KMS-11 (cell line): Measurements from ENCODE around the gene EML6.

Source experiments
- H2AFZ ChIP-seq: fragments of 200-600 bp; sonication (generic); 2 replicates; pipeline ENCODE4 v1.6.1; 2016; ENCODE audit warnings: antibody characterized with exemption, mixed run types, low read depth
- H3K27ac ChIP-seq: fragments of 200-600 bp; sonication (generic); 2 replicates; pipeline ENCODE4 v1.6.1; 2016; ENCODE audit warnings: mild to moderate bottlenecking, mixed run types
- H3K27me3 ChIP-seq: fragments of 200-600 bp; sonication (generic); 2 replicates; pipeline ENCODE4 v1.6.1; 2017; ENCODE audit warnings: mild to moderate bottlenecking, low read depth, mixed run types, moderate library complexity; ENCODE audit not compliant: insufficient read depth
- H3K36me3 ChIP-seq: fragments of 200-600 bp; sonication (generic); 2 replicates; pipeline ENCODE4 v1.6.1; 2017; ENCODE audit warnings: mild to moderate bottlenecking, mixed run types; ENCODE audit not compliant: insufficient read depth
- H3K4me1 ChIP-seq: fragments of 200-600 bp; sonication (generic); 2 replicates; pipeline ENCODE4 v1.6.1; 2016; ENCODE audit warnings: mild to moderate bottlenecking, low read depth, mixed run types; ENCODE audit not compliant: poor library complexity, severe bottlenecking
- H3K4me2 ChIP-seq: fragments of 200-600 bp; sonication (generic); 2 replicates; pipeline ENCODE4 v1.7.0; 2016; ENCODE audit warnings: mild to moderate bottlenecking, mixed run types
- H3K4me3 ChIP-seq: fragments of 200-600 bp; sonication (generic); IDR thresholded peaks from 2 replicates; pipeline ENCODE4 v1.6.1; 2017; ENCODE audit warnings: low read depth, low read length, mixed read lengths; ENCODE audit not compliant: insufficient read depth
- H3K79me2 ChIP-seq: fragments of 200-600 bp; sonication (generic); 2 replicates; pipeline ENCODE4 v1.6.1; 2016; ENCODE audit warnings: low read depth, mixed run types; ENCODE audit not compliant: insufficient read depth
- H3K9ac ChIP-seq: fragments of 200-600 bp; sonication (generic); 2 replicates; pipeline ENCODE4 v1.6.1; 2016; ENCODE audit warnings: mild to moderate bottlenecking, mixed run types
- H4K20me1 ChIP-seq: fragments of 200-600 bp; sonication (generic); 2 replicates; pipeline ENCODE4 v1.6.1; 2016; ENCODE audit warnings: mild to moderate bottlenecking, mixed run types; ENCODE audit not compliant: insufficient read depth
- CTCF ChIP-seq: fragments of 200-600 bp; sonication (generic); conservative IDR thresholded peaks from 2 replicates; pipeline ENCODE4 v1.6.1; 2017; ENCODE audit warnings: low read depth, mild to moderate bottlenecking, antibody characterized with exemption, low read length, moderate library complexity, mixed read lengths

Gene EML6

GRCh38 chr2:54791831-54792230, 68.4 kb downstream of the EML6 start:
- Histone ChIP-seq H3K27ac (no peak overlapping the region), H3K36me3 (no peaks in the 10 kb centered on the region), H4K20me1 (no peaks in the 10 kb centered on the region), H3K9ac (no peak overlapping the region), H3K4me2 (no peak overlapping the region), H3K79me2 (no peaks in the 10 kb centered on the region), H3K27me3 (no peaks in the 10 kb centered on the region), H3K4me1 (no peaks in the 10 kb centered on the region), H3K4me3 (no peak overlapping the region), H2AFZ (no peak overlapping the region)
- no peak for TF ChIP-seq CTCF

GRCh38 chr2:54797307-54797706, 73.8 kb downstream of the EML6 start:
- no peaks in the 10 kb centered on the region for H3K36me3 ChIP-seq
- no peak overlapping the region for H3K9ac ChIP-seq
- no peaks in the 10 kb centered on the region for H3K4me1 ChIP-seq
- H3K79me2 ChIP-seq = no peaks in the 10 kb centered on the region
- no peak overlapping the region for H3K4me2 ChIP-seq
- H3K27me3 ChIP-seq = no peaks in the 10 kb centered on the region
- H4K20me1 ChIP-seq = no peaks in the 10 kb centered on the region
- no peak overlapping the region for H3K4me3 ChIP-seq
- H3K27ac ChIP-seq = no peak overlapping the region
- no peak overlapping the region for H2AFZ ChIP-seq
- TF ChIP-seq CTCF = no peak

GRCh38 chr2:54801352-54801751, 77.9 kb downstream of the EML6 start:
- TF ChIP-seq CTCF = no peak
- H2AFZ ChIP-seq = no peak overlapping the region
- no peaks in the 10 kb centered on the region for H3K36me3 ChIP-seq

GRCh38 chr2:54803783-54804751, 80.6 kb downstream of the EML6 start:
- H3K27ac ChIP-seq = no peak overlapping the region
- no peaks in the 10 kb centered on the region for H3K4me1 ChIP-seq
- H3K36me3 ChIP-seq = no peaks in the 10 kb centered on the region
- H3K79me2 ChIP-seq = no peaks in the 10 kb centered on the region
- no peaks in the 10 kb centered on the region for H4K20me1 ChIP-seq
- no peak for TF ChIP-seq CTCF
- no peak overlapping the region for H3K4me3 ChIP-seq
- no peak overlapping the region for H3K4me2 ChIP-seq
- no peaks in the 10 kb centered on the region for H3K27me3 ChIP-seq
- H3K9ac ChIP-seq = no peak overlapping the region
- H2AFZ ChIP-seq = no peak overlapping the region

More at GRCh38 chr2:54801352-54801751, 77.9 kb downstream of the EML6 start:
- Histone ChIP-seq H3K4me2 (no peak overlapping the region), H3K79me2 (no peaks in the 10 kb centered on the region), H4K20me1 (no peaks in the 10 kb centered on the region), H3K4me3 (no peak overlapping the region), H3K4me1 (no peaks in the 10 kb centered on the region), H3K27me3 (no peaks in the 10 kb centered on the region), H3K27ac (no peak overlapping the region), H3K9ac (no peak overlapping the region)
